RWPE2 (cell line): ENCODE measurements around the gene LRRC9.

Experiments used
- ATAC-seq: fragments of 200-7000 bp; cut with Tn5 transposase; 3 replicates; pipeline ENCODE4 v1.9.1; 2021; ENCODE audit warnings: low read depth
- DNase-seq: peaks from one replicate; pipeline ENCODE4 v3.0.0-alpha.2; 2020; ENCODE audit warnings: low spot score
- H3K27ac ChIP-seq: fragments of 450-650 bp; 2 replicates; pipeline ENCODE4 v1.5.1; 2017; ENCODE audit warnings: mild to moderate bottlenecking; ENCODE audit not compliant: poor library complexity, severe bottlenecking
- H3K27me3 ChIP-seq: fragments of 250-450 bp; sonication (Bioruptor Pico); 2 replicates; pipeline ENCODE4 v1.5.1; 2021; ENCODE audit warnings: mild to moderate bottlenecking, moderate library complexity; ENCODE audit not compliant: insufficient read depth, poor library complexity, severe bottlenecking
- H3K36me3 ChIP-seq: fragments of 250-450 bp; sonication (Bioruptor Pico); 2 replicates; pipeline ENCODE4 v1.5.1; 2020; ENCODE audit warnings: low read depth, mild to moderate bottlenecking, moderate library complexity
- H3K4me1 ChIP-seq: fragments of 250-450 bp; sonication (Bioruptor Pico); 2 replicates; pipeline ENCODE4 v1.5.1; 2021; ENCODE audit warnings: mild to moderate bottlenecking, moderate library complexity; ENCODE audit not compliant: insufficient read depth, poor library complexity, severe bottlenecking
- H3K4me3 ChIP-seq: fragments of 250-450 bp; sonication (Bioruptor Pico); 2 replicates; pipeline ENCODE4 v1.5.1; 2021; ENCODE audit warnings: mild to moderate bottlenecking, moderate library complexity; ENCODE audit not compliant: severe bottlenecking
- H3K9me3 ChIP-seq: fragments of 250-450 bp; sonication (Bioruptor Pico); 2 replicates; pipeline ENCODE4 v1.5.1; 2021; ENCODE audit warnings: mild to moderate bottlenecking, moderate library complexity; ENCODE audit not compliant: severe bottlenecking
- TF ChIP-seq, protein P1 (sequence below): fragments of 450-650 bp; IDR thresholded peaks from one replicate; pipeline ENCODE4 v1.5.1; 2017; ENCODE audit warnings: mild to moderate bottlenecking, moderate library complexity; ENCODE audit not compliant: poor library complexity, severe bottlenecking

LRRC9 gene

DNA sequence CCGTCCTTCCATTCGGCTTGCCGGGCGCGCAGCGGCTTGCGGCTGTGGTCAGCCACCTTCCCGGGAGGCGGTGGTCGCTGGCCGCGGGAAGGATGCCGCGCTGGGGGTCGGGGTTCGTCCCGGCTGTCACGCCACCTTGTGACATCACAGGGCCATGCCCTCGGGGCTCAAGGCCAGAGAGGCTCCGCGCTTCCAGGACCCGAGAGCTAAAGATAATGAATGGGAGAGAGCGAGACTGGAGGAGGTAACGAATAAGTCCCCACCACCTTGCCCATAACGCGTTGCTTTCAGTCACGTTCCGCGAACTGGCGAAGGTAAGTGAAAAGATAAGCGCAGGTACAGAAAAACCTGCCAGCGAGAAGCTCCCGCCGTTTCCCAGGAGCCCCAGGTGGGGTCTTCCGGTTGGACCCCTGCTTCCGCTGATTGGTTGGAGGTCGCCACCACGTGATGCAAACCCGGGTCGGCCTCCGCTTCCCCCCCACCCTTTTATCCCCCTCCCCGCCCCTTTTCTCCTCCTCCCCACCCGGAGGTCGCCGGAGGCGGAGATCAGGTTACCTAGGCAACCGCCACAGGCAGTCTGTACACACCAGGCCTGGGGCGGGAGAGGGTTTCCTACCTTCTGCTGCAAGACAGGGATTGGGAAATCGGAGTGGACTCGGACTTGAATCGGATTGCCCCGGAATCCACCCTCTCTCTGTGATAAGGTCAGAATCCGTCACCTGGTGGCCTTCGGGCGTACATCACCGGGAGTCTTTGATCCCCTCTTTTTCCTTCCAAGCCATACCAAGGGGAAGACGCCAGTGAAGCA, at the start of gene LRRC9:
Gene LRRC9 (plus strand): TSS at position 575 of the 808 bp plus-strand sequence.
- Histone ChIP-seq H3K27ac (no peak within 1 kb of the TSS), H3K9me3 (no peaks in the 10 kb centered on the region), H3K27me3 (peaks cover 43% of the 10 kb centered on the region), H3K4me3 (peak within 1 kb of the TSS; percentile 20), H3K4me1 (peaks cover 5% of the 10 kb centered on the region), H3K36me3 (no peaks in the 10 kb centered on the region)
- DNase-seq = peak; percentile 66
- ATAC-seq = peak; percentile 36; the same call in 2 of the 3 replicates
- TF ChIP-seq, protein P1, sequence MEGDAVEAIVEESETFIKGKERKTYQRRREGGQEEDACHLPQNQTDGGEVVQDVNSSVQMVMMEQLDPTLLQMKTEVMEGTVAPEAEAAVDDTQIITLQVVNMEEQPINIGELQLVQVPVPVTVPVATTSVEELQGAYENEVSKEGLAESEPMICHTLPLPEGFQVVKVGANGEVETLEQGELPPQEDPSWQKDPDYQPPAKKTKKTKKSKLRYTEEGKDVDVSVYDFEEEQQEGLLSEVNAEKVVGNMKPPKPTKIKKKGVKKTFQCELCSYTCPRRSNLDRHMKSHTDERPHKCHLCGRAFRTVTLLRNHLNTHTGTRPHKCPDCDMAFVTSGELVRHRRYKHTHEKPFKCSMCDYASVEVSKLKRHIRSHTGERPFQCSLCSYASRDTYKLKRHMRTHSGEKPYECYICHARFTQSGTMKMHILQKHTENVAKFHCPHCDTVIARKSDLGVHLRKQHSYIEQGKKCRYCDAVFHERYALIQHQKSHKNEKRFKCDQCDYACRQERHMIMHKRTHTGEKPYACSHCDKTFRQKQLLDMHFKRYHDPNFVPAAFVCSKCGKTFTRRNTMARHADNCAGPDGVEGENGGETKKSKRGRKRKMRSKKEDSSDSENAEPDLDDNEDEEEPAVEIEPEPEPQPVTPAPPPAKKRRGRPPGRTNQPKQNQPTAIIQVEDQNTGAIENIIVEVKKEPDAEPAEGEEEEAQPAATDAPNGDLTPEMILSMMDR = no peak

DNA sequence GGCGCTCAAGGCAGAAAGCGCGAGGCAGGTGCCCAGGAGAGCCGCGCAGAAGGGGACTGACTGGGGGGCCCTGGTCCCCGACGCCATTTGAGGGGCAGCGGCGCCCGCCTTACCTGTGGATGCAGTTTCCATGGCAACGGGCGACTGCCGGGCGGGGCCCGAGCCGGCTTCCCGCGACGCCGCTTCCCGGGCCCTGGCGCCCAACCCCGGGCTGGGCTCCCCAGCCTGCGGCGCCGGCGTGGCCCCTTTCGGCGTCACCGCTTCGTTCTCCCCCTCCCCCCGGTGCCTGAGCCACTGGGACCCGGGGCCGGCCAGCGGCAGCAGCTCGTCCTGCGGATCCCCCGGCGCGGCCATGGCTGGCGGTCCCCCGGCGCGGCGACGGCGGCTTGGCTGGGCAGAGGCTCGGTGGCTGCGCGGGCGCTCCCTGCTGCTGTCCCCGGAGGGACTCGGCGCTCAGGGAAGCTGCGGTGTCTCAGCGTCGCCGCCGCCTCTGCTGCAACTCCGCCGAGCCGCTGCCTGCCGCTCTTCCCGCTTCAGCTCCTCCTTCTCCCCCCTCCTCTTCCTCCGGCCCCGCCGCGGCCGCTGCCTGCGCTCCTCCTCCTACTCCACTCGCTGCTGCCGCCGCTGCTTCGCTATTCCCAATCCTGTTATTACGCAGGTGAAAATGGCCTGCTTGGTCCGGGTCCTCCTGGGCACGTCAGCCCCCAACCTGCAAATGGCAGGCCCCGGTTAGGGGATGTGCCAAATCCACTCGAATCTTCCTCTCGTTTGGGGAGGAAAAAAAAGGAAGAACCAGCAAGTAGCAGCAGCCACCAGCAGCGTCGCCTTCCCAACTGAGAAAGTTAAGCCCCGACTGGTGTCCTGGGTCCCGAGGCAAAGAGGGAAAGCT, 49.4 kb upstream of the LRRC9 start, which contains the start of gene RTN1:
Gene RTN1 (minus strand): TSS at position 500 of the 889 bp plus-strand sequence. CDS start 146 bp downstream, at position 354.
- DNase-seq = no peak
- H3K4me3 ChIP-seq = peak within 1 kb of the TSS; percentile 35
- TF ChIP-seq, protein P1 = no peak
- H3K36me3 ChIP-seq = no peaks in the 10 kb centered on the region
- H3K27me3 ChIP-seq = peaks cover 90% of the 10 kb centered on the region
- no peaks in the 10 kb centered on the region for H3K4me1 ChIP-seq
- ATAC-seq = peak; percentile 94
- H3K27ac ChIP-seq = no peak within 1 kb of the TSS
- H3K9me3 ChIP-seq = no peaks in the 10 kb centered on the region

DNA sequence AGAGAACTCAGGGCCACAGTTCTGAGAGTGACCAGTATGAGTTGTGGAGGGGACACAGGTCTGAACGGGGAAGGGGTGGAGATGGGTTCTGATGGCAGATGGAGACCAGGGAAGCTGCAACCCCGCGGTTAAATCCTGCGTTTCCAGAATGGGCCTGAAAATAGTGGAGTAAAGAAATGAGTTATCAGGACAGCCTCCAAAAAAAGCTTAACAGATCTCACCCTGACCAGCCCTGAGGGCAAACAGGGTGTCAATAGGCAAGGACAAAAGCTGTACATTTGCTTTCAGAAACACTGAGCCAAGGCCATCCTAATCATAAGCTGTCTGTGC, 48.8 kb upstream of the LRRC9 start:
- no peaks in the 10 kb centered on the region for H3K36me3 ChIP-seq
- H3K27ac ChIP-seq = no peak overlapping the region
- no peak for ATAC-seq
- TF ChIP-seq, protein P1 = no peak
- H3K4me1 ChIP-seq = no peaks in the 10 kb centered on the region
- DNase-seq = no peak
- no peaks in the 10 kb centered on the region for H3K9me3 ChIP-seq
- H3K27me3 ChIP-seq = peaks cover 84% of the 10 kb centered on the region
- H3K4me3 ChIP-seq = no peak overlapping the region

DNA sequence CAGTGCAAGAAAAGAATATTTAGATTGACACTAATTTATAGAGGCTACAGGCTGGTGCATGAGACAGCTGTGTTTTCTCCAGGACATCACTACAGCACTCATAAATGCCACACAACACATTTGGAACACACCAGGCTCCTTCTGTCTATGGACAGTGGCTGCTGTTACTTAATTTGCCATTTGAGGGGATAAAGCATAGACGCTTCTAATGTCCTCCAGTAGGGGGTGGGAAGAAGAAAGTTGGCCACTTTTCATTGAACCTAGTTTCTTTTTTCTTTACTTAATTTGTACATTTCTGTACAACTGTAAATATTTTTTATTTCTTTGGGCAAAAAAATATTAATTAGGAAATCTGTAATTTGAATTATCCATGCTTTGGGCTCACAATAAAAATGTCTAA, 37.0 kb upstream of the LRRC9 start:
- no peak overlapping the region for H3K4me3 ChIP-seq
- H3K4me1 ChIP-seq = no peaks in the 10 kb centered on the region
- no peak overlapping the region for H3K27ac ChIP-seq
- H3K9me3 ChIP-seq = peaks cover 4% of the 10 kb centered on the region
- H3K36me3 ChIP-seq = no peaks in the 10 kb centered on the region
- peaks cover 23% of the 10 kb centered on the region for H3K27me3 ChIP-seq
- TF ChIP-seq, protein P1 = no peak
- DNase-seq (no peak), ATAC-seq (no peak)
